Astrocyte (in vitro differentiated cells and primary cell): ENCODE results near the gene TMEM63A. TPM values are rescaled to one million over a fixed set of nuclear protein-coding genes. Genes with fewer than 3 reads are reported as not detected.

Experiments used
- DNase-seq: peaks from one replicate; pipeline ENCODE4 v3.0.0-alpha.2; 2010; ENCODE audit warnings: low read depth
- FAIRE-seq: peaks from 2 replicates; lab custom pipeline; 2011; peaks lifted over from hg19 to GRCh38; lab: Jason Lieb, UNC
- H2AFZ ChIP-seq: 2 replicates; pipeline ENCODE4 v1.6.0; 2012; ENCODE audit warnings: low read depth, low read length, inconsistent platforms
- H3K27ac ChIP-seq: 2 replicates; pipeline ENCODE4 v1.5.1; 2011; ENCODE audit warnings: low read depth, low read length, inconsistent platforms
- H3K27me3 ChIP-seq: 2 replicates; pipeline ENCODE4 v1.6.0; 2011; ENCODE audit warnings: low read length, inconsistent platforms; ENCODE audit not compliant: insufficient read depth
- H3K36me3 ChIP-seq: 2 replicates; pipeline ENCODE4 v1.5.1; 2011; ENCODE audit warnings: low read length, inconsistent platforms; ENCODE audit not compliant: insufficient read depth
- H3K4me1 ChIP-seq: 2 replicates; pipeline ENCODE4 v1.5.1; 2011; ENCODE audit warnings: low read length, inconsistent platforms; ENCODE audit not compliant: insufficient read depth
- H3K4me2 ChIP-seq: 2 replicates; pipeline ENCODE4 v1.6.0; 2012; ENCODE audit warnings: low read length, inconsistent platforms
- H3K4me3 ChIP-seq: 2 replicates; pipeline ENCODE4 v1.5.1; 2011; ENCODE audit warnings: low read depth, mild to moderate bottlenecking, low read length, inconsistent platforms; ENCODE audit not compliant: insufficient read depth
- H3K79me2 ChIP-seq: 2 replicates; pipeline ENCODE4 v1.6.0; 2012; ENCODE audit warnings: mild to moderate bottlenecking, low read length, inconsistent platforms; ENCODE audit not compliant: insufficient read depth
- H3K9ac ChIP-seq: 2 replicates; pipeline ENCODE4 v1.6.0; 2012; ENCODE audit warnings: mild to moderate bottlenecking, low read length, inconsistent platforms
- H3K9me3 ChIP-seq: 2 replicates; pipeline ENCODE4 v1.5.1; 2012; ENCODE audit warnings: low read depth, mild to moderate bottlenecking, low read length, inconsistent platforms; ENCODE audit not compliant: insufficient read depth
- H4K20me1 ChIP-seq: 2 replicates; pipeline ENCODE4 v1.6.0; 2012; ENCODE audit warnings: low read length, inconsistent platforms; ENCODE audit not compliant: insufficient read depth
- H3K27ac Mint-ChIP-seq: one replicate; pipeline ENCODE4 v1.8.0; 2021; ENCODE audit warnings: mild to moderate bottlenecking, mixed read lengths; ENCODE audit not compliant: unreplicated experiment
- H3K27me3 Mint-ChIP-seq: one replicate; pipeline ENCODE4 v1.8.0; 2021; ENCODE audit warnings: low read depth, mixed read lengths; ENCODE audit not compliant: unreplicated experiment
- H3K36me3 Mint-ChIP-seq: one replicate; pipeline ENCODE4 v1.8.0; 2021; ENCODE audit warnings: low read depth, mixed read lengths; ENCODE audit not compliant: unreplicated experiment
- H3K4me1 Mint-ChIP-seq: one replicate; pipeline ENCODE4 v1.8.0; 2021; ENCODE audit warnings: low read depth, mixed read lengths; ENCODE audit not compliant: unreplicated experiment
- H3K4me3 Mint-ChIP-seq: one replicate; pipeline ENCODE4 v1.8.0; 2021; ENCODE audit warnings: mild to moderate bottlenecking, moderate library complexity, mixed read lengths; ENCODE audit not compliant: unreplicated experiment
- H3K9me3 Mint-ChIP-seq: one replicate; pipeline ENCODE4 v1.8.0; 2021; ENCODE audit warnings: mild to moderate bottlenecking, mixed read lengths; ENCODE audit not compliant: unreplicated experiment
- CTCF ChIP-seq: IDR thresholded peaks from 2 replicates; pipeline ENCODE4 v1.5.1; 2011; ENCODE audit warnings: low read depth, mild to moderate bottlenecking, inconsistent platforms, low read length, moderate library complexity; ENCODE audit not compliant: insufficient read depth
- EZH2 ChIP-seq: IDR thresholded peaks from 2 replicates; pipeline ENCODE4 v1.6.1; 2012; ENCODE audit warnings: mild to moderate bottlenecking, low read length, inconsistent platforms; ENCODE audit not compliant: insufficient read depth
- total RNA-seq: library from RNA; stranded (reverse); gene quantifications from 2 replicates; pipeline ENCODE4 v1.2.1, GENCODE V29; 2021

The TMEM63A gene
- total RNA-seq, 1 donor from 2014 or later = 28.7 TPM

- Histone ChIP-seq H2AFZ (no peak overlapping the region), H3K4me2 (no peak overlapping the region), H3K4me3 (no peak overlapping the region), H4K20me1 (peaks cover 7% of the 10 kb centered on the region), H3K9me3 (no peaks in the 10 kb centered on the region), H3K27ac (no peak overlapping the region), H3K9ac (no peak overlapping the region), H3K36me3 (no peaks in the 10 kb centered on the region), H3K27me3 (no peaks in the 10 kb centered on the region), H3K4me1 (peaks cover 16% of the 10 kb centered on the region), H3K79me2 (peaks cover 8% of the 10 kb centered on the region)
- Mint-ChIP-seq H3K36me3 (peaks cover 13% of the 10 kb centered on the region), H3K27ac (peak overlapping the region; percentile 67), H3K9me3 (no peaks in the 10 kb centered on the region), H3K4me3 (peak overlapping the region; percentile 55), H3K27me3 (no peaks in the 10 kb centered on the region), H3K4me1 (peaks cover 33% of the 10 kb centered on the region)
- FAIRE-seq (no peak), DNase-seq (peak; percentile 38)
- TF ChIP-seq EZH2 = no peak
- TF ChIP-seq CTCF = no peak
Observed at GRCh38 chr1:225819346-225820192, 62.6 kb downstream of the TMEM63A start.

GRCh38 chr1:225818229-225818628 is 64.0 kb downstream of the TMEM63A start:
- Histone ChIP-seq H4K20me1 (peaks cover 5% of the 10 kb centered on the region), H3K27ac (no peak overlapping the region), H3K79me2 (peaks cover 10% of the 10 kb centered on the region), H3K27me3 (no peaks in the 10 kb centered on the region), H3K4me1 (peaks cover 20% of the 10 kb centered on the region), H3K9ac (no peak overlapping the region), H3K4me3 (no peak overlapping the region), H3K9me3 (no peaks in the 10 kb centered on the region), H3K4me2 (no peak overlapping the region), H2AFZ (no peak overlapping the region), H3K36me3 (no peaks in the 10 kb centered on the region)
- H3K4me3 Mint-ChIP-seq = no peak overlapping the region
- peaks cover 41% of the 10 kb centered on the region for H3K4me1 Mint-ChIP-seq
- FAIRE-seq = no peak
- TF ChIP-seq EZH2 (no peak), CTCF (no peak)
- no peaks in the 10 kb centered on the region for H3K9me3 Mint-ChIP-seq
- no peaks in the 10 kb centered on the region for H3K27me3 Mint-ChIP-seq
- DNase-seq = no peak
- peaks cover 15% of the 10 kb centered on the region for H3K36me3 Mint-ChIP-seq
- peak overlapping the region; percentile 81 for H3K27ac Mint-ChIP-seq

GRCh38 chr1:225817611-225818061 is 64.5 kb downstream of the TMEM63A start:
- no peaks in the 10 kb centered on the region for H3K27me3 ChIP-seq
- H3K4me3 ChIP-seq = no peak overlapping the region
- H3K9ac ChIP-seq = peak overlapping the region; percentile 58
- peaks cover 10% of the 10 kb centered on the region for H4K20me1 ChIP-seq
- H3K4me2 ChIP-seq = peak overlapping the region; percentile 38
- peaks cover 10% of the 10 kb centered on the region for H3K79me2 ChIP-seq
- peak overlapping the region; percentile 81 for H3K27ac Mint-ChIP-seq
- no peaks in the 10 kb centered on the region for H3K36me3 ChIP-seq
- H3K4me1 Mint-ChIP-seq = peaks cover 47% of the 10 kb centered on the region
- no peaks in the 10 kb centered on the region for H3K27me3 Mint-ChIP-seq
- TF ChIP-seq CTCF (no peak), EZH2 (no peak)
- H3K9me3 Mint-ChIP-seq = no peaks in the 10 kb centered on the region
- DNase-seq (peak; percentile 90), FAIRE-seq (no peak)
- no peaks in the 10 kb centered on the region for H3K9me3 ChIP-seq
- peak overlapping the region; percentile 70 for H2AFZ ChIP-seq
- H3K4me1 ChIP-seq = peaks cover 20% of the 10 kb centered on the region
- peak overlapping the region; percentile 24 for H3K27ac ChIP-seq
- H3K4me3 Mint-ChIP-seq = peak overlapping the region; percentile 66
- H3K36me3 Mint-ChIP-seq = peaks cover 14% of the 10 kb centered on the region
